H54 (cell line): ENCODE results near the gene CCDC175.

Experiments
- DNase-seq: peaks from one replicate; pipeline ENCODE4 v3.0.0; 2011; ENCODE audit warnings: low spot score, mixed read lengths; ENCODE audit not compliant: insufficient read length
- FAIRE-seq: peaks from 3 replicates; lab custom pipeline; 2011; peaks lifted over from hg19 to GRCh38; lab: Jason Lieb, UNC
- POLR2A ChIP-seq: IDR thresholded peaks from 2 replicates; pipeline ENCODE4 v1.6.1; 2011; ENCODE audit warnings: low read depth, mild to moderate bottlenecking, low read length

The CCDC175 gene

GRCh38 chr14:59458486-59458885 is 118.1 kb downstream of the CCDC175 start:
- FAIRE-seq: no peak
- no peak for TF ChIP-seq POLR2A
- DNase-seq: no peak

- DNase-seq (no peak), FAIRE-seq (no peak)
- TF ChIP-seq POLR2A: no peak
These were observed 121.2 kb downstream of the CCDC175 start for GRCh38 chr14:59455411-59455810.
